ENCODE measurements around the gene CCDC57. TPM values are rescaled to one million over a fixed set of nuclear protein-coding genes. Genes with fewer than 3 reads are reported as not detected.

CCDC57 gene
- total and polyA plus RNA-seq, 9 of the 15 experiments (the other 6 are each of a cell fraction or from before 2014, with no cell fraction given) = 0.83 to 36.2 (median 13.6) TPM

DNA sequence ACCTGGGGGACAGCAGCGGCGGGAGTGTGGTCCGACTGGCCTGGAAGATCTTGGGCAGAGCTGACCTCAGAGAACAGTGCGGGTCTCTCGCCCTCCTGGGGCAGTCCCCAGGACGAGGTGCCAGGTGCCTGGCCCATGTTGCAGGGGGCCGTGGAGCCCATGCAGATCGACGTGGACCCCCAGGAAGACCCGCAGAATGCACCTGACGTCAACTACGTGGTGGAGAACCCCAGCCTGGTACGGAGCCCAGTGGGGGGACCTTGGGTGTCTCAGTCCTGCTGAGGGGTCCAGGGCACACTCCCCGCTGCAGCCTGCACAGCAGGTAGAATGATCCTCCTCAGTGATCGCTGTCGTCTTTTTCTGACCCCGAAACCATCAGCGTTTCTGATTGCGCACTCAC lies 159.5 kb downstream of the CCDC57 start:
- H3K4me3 ChIP-seq = peak overlapping the region; percentile 98
- no peak for FAIRE-seq
- POLR2A ChIA-PET = interaction anchor here (0.6 to 1.6 kb wide), 4 partner anchors 10 to 731 kb away, joined by 3 to 11 read pairs (median 4); partner anchors contain the start of gene DCXR
- H3K4me2 ChIP-seq (ENCODE audit: insufficient read depth, low read length) = peak overlapping the region; percentile 88
- no peak for ATAC-seq
- TF ChIP-seq, protein P1, sequence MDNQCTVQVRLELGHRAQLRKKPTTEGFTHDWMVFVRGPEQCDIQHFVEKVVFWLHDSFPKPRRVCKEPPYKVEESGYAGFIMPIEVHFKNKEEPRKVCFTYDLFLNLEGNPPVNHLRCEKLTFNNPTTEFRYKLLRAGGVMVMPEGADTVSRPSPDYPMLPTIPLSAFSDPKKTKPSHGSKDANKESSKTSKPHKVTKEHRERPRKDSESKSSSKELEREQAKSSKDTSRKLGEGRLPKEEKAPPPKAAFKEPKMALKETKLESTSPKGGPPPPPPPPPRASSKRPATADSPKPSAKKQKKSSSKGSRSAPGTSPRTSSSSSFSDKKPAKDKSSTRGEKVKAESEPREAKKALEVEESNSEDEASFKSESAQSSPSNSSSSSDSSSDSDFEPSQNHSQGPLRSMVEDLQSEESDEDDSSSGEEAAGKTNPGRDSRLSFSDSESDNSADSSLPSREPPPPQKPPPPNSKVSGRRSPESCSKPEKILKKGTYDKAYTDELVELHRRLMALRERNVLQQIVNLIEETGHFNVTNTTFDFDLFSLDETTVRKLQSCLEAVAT (IDR thresholded peaks at IDR 0.05) = no peak
- TF ChIP-seq SMAD1 (IDR thresholded peaks at IDR 0.05; ENCODE audit: low read depth, low read length, partially characterized antibody) = no peak
- TF ChIP-seq, protein P2, sequence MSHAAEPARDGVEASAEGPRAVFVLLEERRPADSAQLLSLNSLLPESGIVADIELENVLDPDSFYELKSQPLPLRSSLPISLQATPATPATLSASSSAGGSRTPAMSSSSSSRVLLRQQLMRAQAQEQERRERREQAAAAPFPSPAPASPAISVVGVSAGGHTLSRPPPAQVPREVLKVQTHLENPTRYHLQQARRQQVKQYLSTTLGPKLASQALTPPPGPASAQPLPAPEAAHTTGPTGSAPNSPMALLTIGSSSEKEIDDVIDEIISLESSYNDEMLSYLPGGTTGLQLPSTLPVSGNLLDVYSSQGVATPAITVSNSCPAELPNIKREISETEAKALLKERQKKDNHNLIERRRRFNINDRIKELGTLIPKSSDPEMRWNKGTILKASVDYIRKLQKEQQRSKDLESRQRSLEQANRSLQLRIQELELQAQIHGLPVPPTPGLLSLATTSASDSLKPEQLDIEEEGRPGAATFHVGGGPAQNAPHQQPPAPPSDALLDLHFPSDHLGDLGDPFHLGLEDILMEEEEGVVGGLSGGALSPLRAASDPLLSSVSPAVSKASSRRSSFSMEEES (CRISPR knock-in tag; IDR thresholded peaks at IDR 0.05) = no peak
- no peak for TF ChIP-seq KLF10 (CRISPR knock-in tag; IDR thresholded peaks at IDR 0.05)
- 0 out of 2 replicates have a peak, but pooled peaks cover 11% of the 10 kb centered on the region for H4K20me1 ChIP-seq (replicated peaks; ENCODE audit: control insufficient read depth, insufficient read depth, low read length)
- CTCF ChIA-PET (ENCODE audit: low intra/inter-chr PET ratio) = no interaction called here
- intact Hi-C loops (cut with micrococcal nuclease) = no loop called here
- no peaks in the 10 kb centered on the region for H3K27me3 ChIP-seq (ENCODE audit: control insufficient read depth in 2 of 2, insufficient read depth in 2 of 2, low read length in 2 of 2)
- WGBS (ENCODE audit: insufficient coverage, low coverage, missing lambda C conversion rate) = 85% methylated on average over 11 of the region's 19 CpGs
- no peaks in the 10 kb centered on the region for H3K9me1 ChIP-seq (ENCODE audit: control insufficient read depth, insufficient read depth, low read length)
- no peak for DNase-seq (ENCODE audit: extremely low read depth in 1 of 4, low spot score in 3 of 4)
- H3K4me1 ChIP-seq (replicated peaks in 1 of 2; ENCODE audit: control insufficient read depth in 2 of 2, insufficient read depth in 2 of 2, low read length in 2 of 2) = peaks cover 6 to 92% of the 10 kb centered on the region in 2 experiments; a peak in 3 of 5 replicates
- no peak overlapping the region for H2AFZ ChIP-seq (ENCODE audit: low read depth, low read length)
- H3K36me3 ChIP-seq (ENCODE audit: control insufficient read depth, insufficient read depth, low read length) = peaks cover 78% of the 10 kb centered on the region; the same call in 2 of the 3 replicates
- in situ Hi-C loops (cut with MboI) = no loop called here
- H3K79me2 ChIP-seq (ENCODE audit: control insufficient read depth, insufficient read depth, low read length) = peaks cover 28% of the 10 kb centered on the region
- H3K27ac ChIP-seq (ENCODE audit: extremely low read depth, low read depth, low read length) = no peak overlapping the region
- BruUV-seq (replicated peaks) = TSS peak; percentile 36
- peak overlapping the region; percentile 80 to 97; a peak in 3 of 4 replicates for H3K9ac ChIP-seq (ENCODE audit: insufficient read depth in 1 of 2, low read depth in 2 of 2, low read length in 2 of 2)
- no peaks in the 10 kb centered on the region for H3K9me3 ChIP-seq (replicated peaks; ENCODE audit: control insufficient read depth, insufficient read depth, low read depth, low read length)
